GM12891 (cell line): Measurements from ENCODE around the gene SFXN5.

Experiments
- POLR2A ChIP-seq: IDR thresholded peaks from 2 replicates; pipeline ENCODE4 v1.6.1; 2011; ENCODE audit warnings: low read depth, low read length, control low read depth
- POLR2AphosphoS5 ChIP-seq: IDR thresholded peaks from 2 replicates; pipeline ENCODE4 v1.6.1; 2011; ENCODE audit warnings: low read depth, low read length, control low read depth
- POU2F2 ChIP-seq: IDR thresholded peaks from 2 replicates; pipeline ENCODE4 v1.6.1; 2011; ENCODE audit warnings: low read depth, mild to moderate bottlenecking, control low read depth, low read length, moderate library complexity
- SPI1 ChIP-seq: IDR thresholded peaks from 2 replicates; pipeline ENCODE4 v1.6.1; 2011; ENCODE audit warnings: low read depth, low read length, control low read depth
- TAF1 ChIP-seq: IDR thresholded peaks from 2 replicates; pipeline ENCODE4 v1.6.1; 2011; ENCODE audit warnings: low read depth, low read length, control low read depth

GRCh38 chr2:73075477-73076373 lies 4.2 kb upstream of the SFXN5 start:
- TF ChIP-seq TAF1 (no peak), POLR2AphosphoS5 (no peak), POLR2A (no peak), POU2F2 (no peak), SPI1 (no peak)
